Neural cell (in vitro differentiated cells): ENCODE data around the gene TRIO.

ENCODE experiments used
- CTCF ChIP-seq: fragments of 450-650 bp; IDR thresholded peaks from 2 replicates; pipeline ENCODE4 v1.5.1; 2014; ENCODE audit warnings: antibody characterized with exemption, mild to moderate bottlenecking, moderate library complexity; ENCODE audit not compliant: poor library complexity, severe bottlenecking
- EP300 ChIP-seq: fragments of 450-650 bp; conservative IDR thresholded peaks from 2 replicates; pipeline ENCODE4 v1.6.1; 2014; ENCODE audit warnings: antibody characterized with exemption, mild to moderate bottlenecking, moderate library complexity; ENCODE audit not compliant: poor library complexity, severe bottlenecking
- EZH2 ChIP-seq: fragments of 200-600, 300-800 bp; shearing (Covaris generic), sonication (generic); IDR thresholded peaks from 2 replicates; pipeline ENCODE4 v1.6.1; 2014; ENCODE audit warnings: antibody characterized with exemption, low read length, borderline replicate concordance, mild to moderate bottlenecking; ENCODE audit not compliant: insufficient read depth, poor library complexity, severe bottlenecking
- POLR2AphosphoS5 ChIP-seq: IDR thresholded peaks from 2 replicates; pipeline ENCODE4 v1.6.1; 2012
- RAD21 ChIP-seq: fragments of 450-650 bp; conservative IDR thresholded peaks from 2 replicates; pipeline ENCODE4 v1.6.1; 2014; ENCODE audit warnings: antibody characterized with exemption, mild to moderate bottlenecking, moderate library complexity
- REST ChIP-seq: IDR thresholded peaks from 2 replicates; pipeline ENCODE4 v1.6.1; 2012; ENCODE audit warnings: borderline replicate concordance
- SMC3 ChIP-seq: fragments of 450-650 bp; conservative IDR thresholded peaks from 2 replicates; pipeline ENCODE4 v1.6.1; 2014; ENCODE audit warnings: antibody characterized with exemption, mild to moderate bottlenecking, moderate library complexity; ENCODE audit not compliant: poor library complexity
- TAF1 ChIP-seq: IDR thresholded peaks from 2 replicates; pipeline ENCODE4 v1.6.1; 2012; ENCODE audit warnings: low read depth

- TF ChIP-seq EP300 (no peak), POLR2AphosphoS5 (no peak), CTCF (no peak), EZH2 (no peak), REST (no peak), RAD21 (no peak), SMC3 (no peak), TAF1 (no peak)
Measured at GRCh38 chr5:14167211-14167845, 24.2 kb downstream of the TRIO start.
